Progenitor cell of endocrine pancreas (in vitro differentiated cells): ENCODE measurements around the gene GNE. TPM values are rescaled to one million over a fixed set of nuclear protein-coding genes. Genes with fewer than 3 reads are reported as not detected.

Experiments
- DNase-seq: peaks from one replicate; pipeline ENCODE4 v3.0.0; 2021; ENCODE audit warnings: low spot score; ENCODE audit not compliant: unreplicated experiment
- H3K27ac Mint-ChIP-seq: 2 replicates; pipeline ENCODE4 v1.8.0; 2021; ENCODE audit warnings: mild to moderate bottlenecking, moderate library complexity, mixed read lengths
- H3K27me3 Mint-ChIP-seq: 2 replicates; pipeline ENCODE4 v1.8.0; 2021; ENCODE audit warnings: mixed read lengths
- H3K36me3 Mint-ChIP-seq: 2 replicates; pipeline ENCODE4 v1.8.0; 2022; ENCODE audit warnings: mixed read lengths; ENCODE audit not compliant: insufficient read depth
- H3K4me1 Mint-ChIP-seq: 2 replicates; pipeline ENCODE4 v1.8.0; 2021; ENCODE audit warnings: low read depth, mixed read lengths
- H3K4me3 Mint-ChIP-seq: 2 replicates; pipeline ENCODE4 v1.8.0; 2021; ENCODE audit warnings: low read depth, mild to moderate bottlenecking, moderate library complexity, mixed read lengths
- H3K9me3 Mint-ChIP-seq: 2 replicates; pipeline ENCODE4 v1.8.0; 2021; ENCODE audit warnings: low read depth, mixed read lengths
- total RNA-seq: library from RNA; stranded (reverse); gene quantifications from 2 replicates; pipeline ENCODE4 v1.2.1, GENCODE V29; 2021
- TF ChIP-seq, protein P1 (sequence below): fragments of 200-600 bp; sonication (generic); IDR thresholded peaks from one replicate; pipeline ENCODE4 v1.5.0; 2021; ENCODE audit warnings: antibody characterized with exemption, mild to moderate bottlenecking; ENCODE audit not compliant: unreplicated experiment

Gene GNE
- total RNA-seq, 1 donor from 2014 or later = 9.9 TPM

DNA sequence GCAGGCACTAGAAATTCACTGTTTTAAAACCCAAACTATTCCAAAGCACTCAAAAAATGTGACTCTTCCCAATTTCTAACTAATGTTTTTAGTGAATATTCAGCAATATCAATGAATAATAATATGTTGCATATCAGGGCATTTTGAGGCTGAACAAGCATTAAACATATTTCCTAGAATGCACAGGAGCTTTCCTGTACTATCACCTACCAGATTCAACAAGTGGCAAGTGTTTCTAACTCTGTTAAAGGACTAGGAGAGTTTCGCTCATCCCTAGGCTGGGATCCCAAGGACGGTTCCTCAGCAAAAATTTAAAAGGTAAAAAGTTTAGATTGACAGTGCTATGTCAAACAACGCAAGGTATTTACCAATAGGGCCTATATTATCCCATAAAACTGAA lies 21.0 kb downstream of the GNE start:
- TF ChIP-seq, protein P1, sequence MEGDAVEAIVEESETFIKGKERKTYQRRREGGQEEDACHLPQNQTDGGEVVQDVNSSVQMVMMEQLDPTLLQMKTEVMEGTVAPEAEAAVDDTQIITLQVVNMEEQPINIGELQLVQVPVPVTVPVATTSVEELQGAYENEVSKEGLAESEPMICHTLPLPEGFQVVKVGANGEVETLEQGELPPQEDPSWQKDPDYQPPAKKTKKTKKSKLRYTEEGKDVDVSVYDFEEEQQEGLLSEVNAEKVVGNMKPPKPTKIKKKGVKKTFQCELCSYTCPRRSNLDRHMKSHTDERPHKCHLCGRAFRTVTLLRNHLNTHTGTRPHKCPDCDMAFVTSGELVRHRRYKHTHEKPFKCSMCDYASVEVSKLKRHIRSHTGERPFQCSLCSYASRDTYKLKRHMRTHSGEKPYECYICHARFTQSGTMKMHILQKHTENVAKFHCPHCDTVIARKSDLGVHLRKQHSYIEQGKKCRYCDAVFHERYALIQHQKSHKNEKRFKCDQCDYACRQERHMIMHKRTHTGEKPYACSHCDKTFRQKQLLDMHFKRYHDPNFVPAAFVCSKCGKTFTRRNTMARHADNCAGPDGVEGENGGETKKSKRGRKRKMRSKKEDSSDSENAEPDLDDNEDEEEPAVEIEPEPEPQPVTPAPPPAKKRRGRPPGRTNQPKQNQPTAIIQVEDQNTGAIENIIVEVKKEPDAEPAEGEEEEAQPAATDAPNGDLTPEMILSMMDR = no peak
- no peak overlapping the region for H3K27ac Mint-ChIP-seq

DNA sequence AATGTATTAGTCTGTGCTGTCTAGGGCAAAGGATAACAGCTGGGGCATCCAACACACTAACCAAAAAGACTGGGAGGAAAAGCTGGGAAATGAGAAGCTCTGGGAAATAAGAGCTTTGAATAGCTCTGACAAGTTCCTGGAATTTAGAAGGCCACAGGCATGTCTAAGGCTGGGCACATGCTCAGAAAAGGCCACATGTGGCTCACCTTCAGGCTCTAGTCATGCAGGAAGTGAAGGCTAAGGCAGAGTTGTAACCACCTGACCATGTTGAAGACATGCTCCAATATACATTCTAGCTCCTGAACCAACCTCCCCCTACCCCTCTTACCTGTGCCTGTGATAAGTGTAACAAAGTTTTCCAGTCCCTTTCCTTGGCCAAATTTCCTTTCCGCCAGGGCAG lies 35.8 kb downstream of the GNE start:
- Mint-ChIP-seq H3K27me3 (no peaks in the 10 kb centered on the region), H3K4me3 (no peak overlapping the region), H3K36me3 (peaks cover 34% of the 10 kb centered on the region), H3K27ac (no peak overlapping the region), H3K4me1 (no peaks in the 10 kb centered on the region), H3K9me3 (no peaks in the 10 kb centered on the region)
- no peak for DNase-seq
- TF ChIP-seq, protein P1 = no peak

More for the DNA sequence above, 21.0 kb downstream of the GNE start:
- no peaks in the 10 kb centered on the region for H3K4me1 Mint-ChIP-seq
- peaks cover 6% of the 10 kb centered on the region for H3K9me3 Mint-ChIP-seq
- H3K36me3 Mint-ChIP-seq = peaks cover 28% of the 10 kb centered on the region
- no peaks in the 10 kb centered on the region for H3K27me3 Mint-ChIP-seq
- DNase-seq = no peak
- no peak overlapping the region for H3K4me3 Mint-ChIP-seq

DNA sequence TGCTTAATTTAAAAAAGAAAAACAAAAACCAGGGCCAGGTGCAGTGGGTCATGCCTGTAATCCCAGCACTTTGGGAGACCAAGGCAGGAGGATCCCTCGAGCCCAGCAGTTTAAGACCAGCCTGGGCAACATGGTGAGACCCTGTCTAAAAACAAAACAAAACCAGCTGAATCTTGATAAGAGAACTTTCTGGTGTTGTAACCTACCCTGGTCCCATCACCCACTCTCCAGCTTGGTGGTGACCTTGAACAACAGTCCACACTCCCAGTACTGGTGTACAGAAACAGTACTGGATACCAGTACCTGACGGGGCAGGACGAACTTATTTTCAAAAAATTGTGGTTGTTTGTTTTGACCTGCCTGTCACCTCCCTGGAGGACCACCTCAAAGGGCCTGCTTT lies 36.6 kb downstream of the GNE start:
- H3K36me3 Mint-ChIP-seq = peaks cover 29% of the 10 kb centered on the region
- H3K27ac Mint-ChIP-seq = no peak overlapping the region
- no peaks in the 10 kb centered on the region for H3K9me3 Mint-ChIP-seq
- TF ChIP-seq, protein P1 = no peak
- H3K27me3 Mint-ChIP-seq = no peaks in the 10 kb centered on the region
- H3K4me1 Mint-ChIP-seq = no peaks in the 10 kb centered on the region
- DNase-seq = no peak
- H3K4me3 Mint-ChIP-seq = no peak overlapping the region

DNA sequence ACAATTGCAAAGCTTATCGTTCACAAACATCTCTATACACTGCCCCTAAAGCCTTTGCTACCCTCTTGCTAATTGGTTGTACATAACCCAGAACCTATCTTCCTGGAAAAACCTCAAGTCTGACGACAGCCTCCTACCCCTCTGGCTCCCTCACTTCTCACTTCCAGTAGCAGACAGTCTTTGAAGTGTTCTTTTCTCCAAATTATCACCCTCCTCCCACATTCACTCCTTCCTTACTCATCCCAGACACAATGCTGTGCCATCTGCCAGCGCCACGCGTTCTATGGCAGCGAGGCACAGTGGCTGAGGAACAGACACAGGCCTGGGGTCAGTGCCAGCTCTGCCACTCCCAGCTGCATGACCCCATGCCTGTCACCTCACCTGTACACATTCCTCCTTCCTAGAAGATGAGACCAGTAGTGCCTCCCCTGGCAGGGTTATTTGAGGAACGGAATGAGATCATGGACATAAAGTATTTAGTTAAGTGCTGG lies 39.8 kb downstream of the GNE start:
- no peaks in the 10 kb centered on the region for H3K4me1 Mint-ChIP-seq
- peak overlapping the region; percentile 3 for H3K27ac Mint-ChIP-seq
- no peak for DNase-seq
- TF ChIP-seq, protein P1 = no peak
- no peaks in the 10 kb centered on the region for H3K9me3 Mint-ChIP-seq
- peaks cover 30% of the 10 kb centered on the region for H3K36me3 Mint-ChIP-seq
- H3K27me3 Mint-ChIP-seq = no peaks in the 10 kb centered on the region
- no peak overlapping the region for H3K4me3 Mint-ChIP-seq

DNA sequence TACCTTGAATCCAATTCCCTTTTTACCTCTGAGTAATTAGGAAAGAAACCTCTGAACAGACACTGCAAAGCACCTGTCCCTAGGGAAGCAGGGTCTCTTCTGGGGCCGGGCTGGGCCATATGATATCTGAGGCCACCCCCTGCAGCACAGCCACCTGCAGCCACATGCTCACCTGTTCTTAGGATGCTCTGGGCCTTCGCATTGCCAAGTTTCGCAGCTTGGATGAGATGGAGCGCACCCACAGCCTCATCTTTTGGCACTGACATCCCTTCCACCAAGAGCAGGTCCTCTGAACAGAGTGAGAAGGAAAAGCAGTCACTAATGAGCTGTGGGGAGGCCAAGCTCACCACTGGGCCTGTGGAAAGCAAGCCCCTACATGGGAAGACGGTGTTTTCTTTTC lies 40.2 kb downstream of the GNE start:
- Mint-ChIP-seq H3K27ac (no peak overlapping the region), H3K36me3 (peaks cover 25% of the 10 kb centered on the region), H3K4me1 (no peaks in the 10 kb centered on the region), H3K27me3 (no peaks in the 10 kb centered on the region), H3K9me3 (no peaks in the 10 kb centered on the region), H3K4me3 (no peak overlapping the region)
- TF ChIP-seq, protein P1 = no peak
- no peak for DNase-seq
